Psoas muscle (tissue), 8 donors: Measurements from ENCODE around the gene USP48. TPM values are rescaled to one million over a fixed set of nuclear protein-coding genes. Genes with fewer than 3 reads are reported as not detected.

Experiments
- ATAC-seq, 4 donors: fragments of 200-7000 bp; cut with Tn5 transposase; one replicate each; pipeline ENCODE4 v1.9.1; 2020; ENCODE audit warnings: moderate library complexity in 3 of 4, mild to moderate bottlenecking in 2 of 4
- DNase-seq, 2 donors: peaks; one replicate each; pipeline ENCODE4 v3.0.0-alpha.2; 2020
- H3K27ac ChIP-seq: fragments of 200-600 bp; one replicate; pipeline ENCODE4 v1.8.0; 2022
- H3K27me3 ChIP-seq, 3 donors: fragments of 200-600 bp in 1 of 3; one replicate each; pipeline versions ENCODE4 v1.6.1 to v1.8.0; 2013 to 2022; ENCODE audit warnings: low read length in 2 of 3, mild to moderate bottlenecking in 2 of 3, moderate library complexity in 1 of 3; ENCODE audit not compliant: insufficient read depth in 3 of 3
- H3K36me3 ChIP-seq, 2 donors: fragments of 200-600 bp in 1 of 2; one replicate each; pipeline versions ENCODE4 v1.6.1 to v1.8.0; 2013 to 2022; ENCODE audit warnings: low read depth in 1 of 2, mild to moderate bottlenecking in 1 of 2, moderate library complexity in 1 of 2; ENCODE audit not compliant: insufficient read depth in 1 of 2
- H3K4me1 ChIP-seq: fragments of 200-600 bp; one replicate; pipeline ENCODE4 v1.8.0; 2022
- H3K4me3 ChIP-seq: fragments of 200-600 bp; one replicate; pipeline ENCODE4 v1.8.0; 2022; ENCODE audit warnings: mild to moderate bottlenecking
- H3K9me3 ChIP-seq: fragments of 200-600 bp; one replicate; pipeline ENCODE4 v1.8.0; 2022
- CTCF ChIP-seq: fragments of 200-600 bp; IDR thresholded peaks from one replicate; pipeline ENCODE4 v1.8.0; 2022; ENCODE audit warnings: antibody characterized with exemption
- WGBS, 3 donors: extraction: QIAGEN DNeasy Blood & Tissue Kit; methylation state at CpG; one replicate each; pipeline versions ENCODE4 v1.1.6 to v1.1.7; 2013; 5-methylcytosine and 5-hydroxymethylcytosine counted together
- intact Hi-C, 2 donors: fragments of 100-400 bp; cut with DNase I; formaldehyde crosslinking; loops; one replicate each; pipeline versions ENCODE4 v1.11.0 to v1.14.2; 2022
- polyA plus RNA-seq, 3 donors: library from polyadenylated mRNA; stranded (reverse); fragments of 200-250 nt; gene quantifications; one replicate each; pipeline ENCODE4 v1.2.3, GENCODE V29; 2013
- total RNA-seq, 4 donors: library from RNA; stranded (reverse); fragmentation: NEBNext Ultra II Directional in 2 of 4; extraction: Animal tissue kit (Norgen Biotek cat#: 25700) in 2 of 4; gene quantifications; one replicate each; pipeline versions ENCODE4 v1.2.1 to v1.2.4, GENCODE V29; 2021 to 2023
- donor health status: healthy with polysubstance abuse.
- donor health status: DM: no; HTN: no; CAD: no; lungs with moderate emphysema.
- donor health status: Bipolar disorder and iron deficiency.
- donor health status: healthy.
- donor health status: DM: yes; HTN: yes; CAD: no.
- donor health status: DM: no; HTN: no; CAD: no.
- donor health status: DM: no; HTN: no; CAD: no.
- donor health status: DM: yes; HTN: yes; CAD: no.

The USP48 gene
- total and polyA plus RNA-seq, 7 donors: 9.7 to 35.9 (median 20.3) TPM

DNA sequence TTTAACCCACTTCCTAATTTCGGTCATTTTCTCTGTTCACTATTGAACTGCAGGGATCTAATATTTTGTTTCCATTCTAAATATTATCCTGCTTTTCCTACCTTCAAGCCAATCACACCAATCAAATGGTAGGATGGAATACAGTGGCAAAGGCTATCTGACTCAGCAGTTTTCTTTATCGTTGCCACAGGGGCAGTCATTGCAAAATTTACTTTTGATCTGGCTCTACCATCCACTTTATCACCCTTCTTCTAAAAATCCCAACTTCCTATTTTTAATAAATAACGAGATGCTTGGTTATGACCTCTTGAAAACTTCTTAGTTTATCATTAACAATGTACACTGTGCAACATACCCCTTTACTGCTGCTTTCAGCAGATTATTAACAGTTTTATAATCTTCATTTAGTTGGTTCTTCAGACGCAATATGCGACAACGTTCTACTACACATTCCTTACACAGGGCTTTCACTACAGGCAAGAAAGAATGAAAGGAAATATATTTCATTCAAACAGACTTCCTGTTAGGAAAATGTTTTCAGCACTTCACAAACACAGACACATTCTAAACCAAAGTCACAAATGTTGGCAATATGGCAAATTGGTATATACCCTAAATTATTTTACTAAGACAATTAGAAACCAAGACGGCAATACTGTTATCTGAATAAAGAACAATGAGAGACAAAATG is 61.5 kb downstream of the USP48 start:
- intact Hi-C loops: no loop called here
- H3K36me3 ChIP-seq: peaks cover 2 to 83% of the 10 kb centered on the region in 2 donors
- no peak for DNase-seq

GRCh38 chr1:21716169-21716568 is 66.8 kb downstream of the USP48 start:
- no peak for ATAC-seq
- Histone ChIP-seq H3K9me3 (no peaks in the 10 kb centered on the region), H3K4me1 (no peaks in the 10 kb centered on the region), H3K27me3 (no peaks in the 10 kb centered on the region), H3K4me3 (no peak overlapping the region), H3K36me3 (peaks cover 3 to 100% of the 10 kb centered on the region in 2 donors), H3K27ac (no peak overlapping the region)
- no peak for TF ChIP-seq CTCF
- no peak for DNase-seq
- intact Hi-C loops: no loop called here
- 86 to 92% (median 89%) methylated on average over 2 of the region's 2 CpGs for WGBS, 3 donors

More for the DNA sequence above, 61.5 kb downstream of the USP48 start:
- no peak for ATAC-seq
- Histone ChIP-seq H3K4me1 (no peaks in the 10 kb centered on the region), H3K27me3 (no peaks in the 10 kb centered on the region), H3K9me3 (no peaks in the 10 kb centered on the region), H3K4me3 (no peak overlapping the region), H3K27ac (no peak overlapping the region)
- TF ChIP-seq CTCF: no peak
- WGBS, 3 donors: 75 to 84% (median 78%) methylated on average over 7 of the region's 7 CpGs

- ATAC-seq (no peak), DNase-seq (no peak)
- intact Hi-C loops: no loop called here
- H3K4me3 ChIP-seq: no peak overlapping the region
- TF ChIP-seq CTCF: no peak
- H3K27me3 ChIP-seq: no peaks in the 10 kb centered on the region
- H3K36me3 ChIP-seq: peaks cover 7 to 71% of the 10 kb centered on the region in 2 donors
- no peak overlapping the region for H3K27ac ChIP-seq
- no peaks in the 10 kb centered on the region for H3K9me3 ChIP-seq
- H3K4me1 ChIP-seq: no peaks in the 10 kb centered on the region
- 91 to 99% (median 96%) methylated on average over 4 of the region's 4 CpGs for WGBS, 3 donors
Measured at GRCh38 chr1:21707891-21708290, 75.1 kb downstream of the USP48 start.

DNA sequence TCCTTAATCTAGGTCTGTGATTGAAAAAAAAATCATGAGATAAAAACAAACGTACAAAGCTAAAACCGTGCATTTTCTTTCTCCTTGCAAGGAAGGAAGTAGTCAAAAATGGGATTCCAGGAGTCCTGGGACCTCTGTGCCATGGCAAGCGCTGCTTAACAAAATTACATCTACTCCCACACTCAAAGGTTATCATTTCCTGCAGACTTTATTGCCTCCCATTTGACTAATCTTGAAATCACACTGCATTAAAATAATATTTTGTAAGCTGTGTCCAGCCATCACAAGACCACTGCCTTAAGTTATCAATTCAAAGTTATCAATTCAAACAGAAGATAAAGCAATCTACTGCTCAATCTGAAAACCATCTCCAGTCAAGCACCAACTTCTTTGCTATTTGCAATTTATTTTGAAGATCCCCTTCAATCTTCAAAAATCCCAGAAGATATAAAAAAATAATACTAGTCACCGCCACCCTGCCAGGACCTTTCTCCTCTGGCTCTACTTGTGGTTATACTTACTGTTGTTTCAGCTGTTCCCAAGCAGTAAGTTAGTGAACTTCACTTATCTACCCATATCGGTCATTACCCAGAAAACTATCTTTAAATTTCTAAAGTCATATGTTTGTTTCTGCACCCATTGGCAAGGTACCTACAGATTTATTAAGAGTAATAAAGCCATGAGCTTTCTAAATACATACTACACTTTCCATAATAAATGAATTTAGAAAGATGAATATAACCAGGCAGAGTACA is 75.7 kb downstream of the USP48 start:
- no peak for TF ChIP-seq CTCF
- 75 to 77% (median 77%) methylated on average over 5 of the region's 5 CpGs for WGBS, 3 donors
- ATAC-seq: no peak

More for the DNA sequence above, 75.7 kb downstream of the USP48 start:
- DNase-seq: no peak
- no peaks in the 10 kb centered on the region for H3K9me3 ChIP-seq
- H3K4me1 ChIP-seq: no peaks in the 10 kb centered on the region
- H3K36me3 ChIP-seq: peaks cover 7 to 71% of the 10 kb centered on the region in 2 donors
- no peak overlapping the region for H3K4me3 ChIP-seq
- intact Hi-C loops: no loop called here
- no peak overlapping the region for H3K27ac ChIP-seq
- no peaks in the 10 kb centered on the region for H3K27me3 ChIP-seq
